Tongue (tissue), 2 donors: ENCODE data around the gene HYLS1. TPM values are rescaled to one million over a fixed set of nuclear protein-coding genes. Genes with fewer than 3 reads are reported as not detected.
"Not testable (repeated sequence)": the region's sequence is repeated elsewhere in the genome, so short reads cannot be mapped to it uniquely, and the experiment has no call there.

ENCODE experiments used
- DNase-seq: peaks from one replicate; pipeline ENCODE4 v3.0.0-alpha.2; 2015
- total RNA-seq: library from RNA; depleted of rRNA; stranded (reverse); fragments of >200 nt; gene quantifications from one replicate; pipeline ENCODE4 v1.2.3, GENCODE V29; 2014

HYLS1 gene
- total RNA-seq, 1 donor from 2014 or later: 4.6 TPM

DNA sequence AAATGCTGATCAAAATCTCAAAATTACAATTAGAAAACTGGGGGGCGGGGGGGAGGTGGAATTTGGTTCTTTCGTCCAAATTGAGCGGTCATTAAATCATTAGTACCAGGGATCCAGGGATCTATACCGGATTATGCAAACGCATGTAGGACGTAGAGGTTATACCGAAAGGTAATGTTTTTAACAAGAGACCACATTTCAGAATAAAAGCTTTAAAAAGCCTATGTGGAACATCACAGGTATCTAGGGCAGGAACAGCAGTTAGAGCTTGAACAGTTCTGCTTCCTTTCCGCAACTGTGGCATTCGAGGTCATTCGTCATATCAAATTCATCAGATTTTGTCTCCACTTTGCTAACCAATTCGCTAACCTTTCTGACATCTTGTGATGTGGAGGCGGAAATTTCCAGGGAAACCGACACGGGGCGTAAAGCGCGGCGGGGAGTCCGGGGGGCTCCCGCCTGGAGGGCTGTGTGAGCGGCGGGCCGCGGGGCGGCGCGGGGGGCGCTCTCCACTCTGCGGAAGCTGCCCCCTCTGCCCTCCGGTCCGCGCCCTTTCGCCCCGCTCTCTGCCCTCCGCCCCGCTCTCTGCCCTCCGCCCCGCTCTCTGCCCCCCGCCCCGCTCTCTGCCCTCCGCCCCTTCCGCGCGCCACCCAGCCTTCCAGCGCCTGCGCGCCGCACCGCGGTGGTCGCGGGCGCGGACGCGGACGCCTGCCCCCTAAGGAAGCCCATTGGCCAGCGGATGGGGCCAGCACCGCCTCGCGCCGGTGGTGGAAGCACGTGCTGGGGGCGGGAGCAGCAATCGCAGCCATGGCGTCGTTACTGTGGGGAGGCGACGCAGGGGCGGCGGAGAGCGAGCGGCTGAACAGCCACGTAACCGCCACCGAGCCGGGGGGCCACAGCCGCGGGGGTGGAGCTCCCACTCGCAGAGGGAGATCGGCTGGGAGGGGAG is 16.5 kb downstream of the HYLS1 start, which contains the start of gene DDX25:
DDX25 (plus strand) TSS at position 798 of the 949 bp plus-strand sequence; CDS start at position 808, 10 bp downstream.
- peak; percentile 52 for DNase-seq

- no peak for DNase-seq
Measured at GRCh38 chr11:125904678-125905077, 17.2 kb downstream of the HYLS1 start.

DNA sequence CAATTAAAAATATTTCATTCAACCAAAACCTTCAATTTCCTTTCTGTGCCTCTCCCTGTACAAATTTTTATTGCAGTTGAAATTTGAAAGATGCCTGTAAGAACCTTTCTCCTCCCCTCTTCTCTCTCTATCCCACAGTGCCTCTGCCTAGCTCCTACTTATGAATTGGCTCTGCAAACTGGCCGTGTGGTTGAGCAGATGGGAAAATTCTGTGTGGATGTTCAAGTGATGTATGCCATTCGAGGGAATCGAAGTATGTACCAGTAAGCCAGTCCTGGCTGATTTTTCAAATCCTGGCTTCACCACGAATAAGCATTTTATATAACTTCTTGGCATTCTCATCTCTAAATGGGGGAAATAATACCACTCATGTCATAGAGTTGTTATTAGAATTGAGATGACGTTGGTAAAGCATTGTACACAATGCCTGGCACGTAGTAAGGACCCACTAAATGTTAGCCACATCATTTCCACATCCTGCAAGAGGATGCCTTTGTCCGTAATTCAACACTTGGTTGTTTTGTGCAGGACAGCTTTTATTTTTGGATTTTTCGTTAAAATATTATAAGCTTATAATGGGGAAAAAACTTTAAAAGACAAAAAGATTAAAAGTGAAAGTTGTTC is 22.9 kb downstream of the HYLS1 start:
- no peak for DNase-seq

GRCh38 chr11:125914601-125915000 is 27.1 kb downstream of the HYLS1 start:
- DNase-seq: not testable (repeated sequence)

- DNase-seq: no peak
Measured at GRCh38 chr11:125916683-125917347, 29.3 kb downstream of the HYLS1 start.

DNA sequence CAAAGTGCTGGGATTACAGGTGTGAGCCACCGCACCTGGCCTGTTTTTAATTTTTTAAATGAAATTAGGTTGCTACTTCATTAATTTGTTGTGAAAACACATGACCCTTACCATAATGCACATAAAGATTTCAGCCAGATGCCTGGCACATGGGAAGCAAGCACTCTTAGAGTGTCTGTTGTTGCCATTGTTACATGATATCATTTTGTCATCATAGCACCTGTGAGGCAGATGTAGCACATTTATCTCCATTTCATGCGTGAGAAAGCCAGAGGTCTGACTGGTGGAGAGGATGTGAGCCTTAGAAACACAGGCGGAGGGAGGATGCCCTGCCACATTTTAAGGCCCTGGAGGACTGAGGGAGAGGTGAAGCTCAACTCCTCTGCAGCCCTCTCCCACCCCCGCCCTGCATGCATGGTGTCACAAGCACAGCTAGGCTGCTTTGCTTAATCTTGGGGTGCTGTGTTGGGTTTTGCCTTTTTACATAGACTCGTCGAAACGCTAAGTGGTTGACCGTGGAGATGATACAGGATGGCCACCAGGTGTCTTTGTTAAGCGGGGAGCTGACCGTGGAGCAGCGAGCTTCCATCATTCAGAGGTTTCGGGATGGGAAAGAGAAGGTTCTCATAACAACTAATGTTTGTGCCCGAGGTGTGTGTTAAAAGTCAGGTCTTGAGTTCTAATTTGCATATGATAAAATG is 30.8 kb downstream of the HYLS1 start:
- DNase-seq: peak; percentile 15

DNA sequence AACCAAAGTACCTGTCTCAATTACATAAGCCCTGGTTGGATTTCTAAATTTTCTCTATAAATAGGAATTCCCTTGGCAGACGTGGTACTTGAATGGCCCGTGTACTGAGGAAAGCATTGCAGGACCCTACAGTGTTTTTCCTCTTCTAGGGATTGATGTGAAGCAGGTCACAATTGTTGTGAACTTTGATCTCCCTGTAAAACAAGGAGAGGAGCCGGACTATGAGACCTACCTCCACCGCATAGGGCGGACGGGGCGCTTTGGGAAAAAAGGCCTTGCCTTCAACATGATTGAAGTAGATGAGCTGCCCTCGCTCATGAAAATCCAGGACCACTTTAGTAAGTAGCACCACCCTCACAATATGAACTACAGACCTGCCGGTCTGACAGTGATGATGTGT is 33.6 kb downstream of the HYLS1 start:
- no peak for DNase-seq

DNA sequence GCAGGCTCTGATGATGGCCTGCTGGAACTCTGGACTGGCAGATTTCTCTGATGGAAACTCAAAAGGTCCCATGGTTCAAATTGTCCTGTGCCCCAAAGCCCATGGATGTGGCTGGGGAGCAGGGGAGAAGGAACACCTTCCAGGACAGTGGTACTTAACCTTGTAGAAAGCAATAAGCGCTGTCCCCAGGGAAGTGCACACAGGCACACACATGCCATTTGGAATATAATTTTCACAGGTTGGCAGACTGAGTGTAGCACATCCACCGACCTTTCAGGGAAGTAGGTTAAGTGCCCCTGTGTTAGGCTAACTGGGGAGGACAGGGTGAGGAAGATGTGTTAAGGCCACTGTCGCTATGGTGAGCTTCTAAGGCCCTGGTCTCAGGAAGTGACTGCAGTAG is 34.7 kb downstream of the HYLS1 start:
- no peak for DNase-seq

- peak; percentile 94 for DNase-seq
Measured at GRCh38 chr11:125923012-125923579, 35.6 kb downstream of the HYLS1 start.

DNA sequence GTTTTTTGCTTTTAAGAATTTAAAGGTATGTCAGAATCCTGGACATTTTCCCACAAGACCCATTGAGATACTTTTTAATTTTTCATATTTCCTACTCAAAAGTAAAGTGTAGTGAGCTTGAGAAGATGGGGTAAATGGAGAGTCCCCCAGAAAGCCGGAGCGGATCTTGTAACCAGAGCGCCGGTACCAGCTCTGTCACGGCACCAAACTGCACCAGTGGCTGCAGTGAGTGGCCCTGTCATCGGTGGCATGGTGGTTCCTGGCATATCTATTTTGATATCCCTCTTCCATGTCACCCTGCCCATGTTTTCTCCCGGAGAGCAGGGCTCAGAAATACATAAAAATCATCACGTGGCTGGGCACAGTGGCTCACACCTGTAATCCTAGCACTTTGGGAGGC is 36.2 kb downstream of the HYLS1 start:
- no peak for DNase-seq

DNA sequence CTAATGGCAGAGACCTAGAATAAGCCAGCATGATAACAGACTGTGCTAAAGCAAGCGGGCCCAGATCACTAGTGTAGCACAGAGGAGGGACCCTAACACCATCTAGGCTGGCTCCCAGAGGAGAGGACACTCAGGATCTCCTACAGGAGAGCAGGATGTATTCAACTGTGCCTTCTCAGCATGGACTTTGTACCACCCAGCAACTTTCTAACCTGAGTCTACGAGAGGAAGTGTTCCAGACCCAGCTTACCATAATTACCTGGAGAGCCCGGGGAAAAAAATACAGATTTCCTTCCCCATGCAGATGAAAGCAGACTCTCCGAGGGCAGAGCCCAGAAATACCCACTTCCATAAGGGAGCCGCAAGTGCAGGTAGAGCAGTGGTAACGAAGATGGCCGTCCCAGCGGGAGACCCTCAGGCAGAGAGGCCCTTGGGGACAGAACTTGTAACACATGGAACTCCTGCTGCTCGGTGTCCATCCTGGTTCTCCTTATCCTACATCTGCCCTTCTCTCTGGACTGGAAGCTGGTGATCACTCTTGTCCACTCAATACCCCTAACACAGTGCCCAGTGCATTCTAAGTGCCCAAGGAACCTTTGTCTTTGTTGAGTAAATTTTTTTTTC is 37.0 kb downstream of the HYLS1 start:
- DNase-seq: no peak

- DNase-seq: peak; percentile 37
Measured at GRCh38 chr11:125925247-125925740, 37.8 kb downstream of the HYLS1 start.

GRCh38 chr11:125925804-125926203 is 38.3 kb downstream of the HYLS1 start:
- no peak for DNase-seq

DNA sequence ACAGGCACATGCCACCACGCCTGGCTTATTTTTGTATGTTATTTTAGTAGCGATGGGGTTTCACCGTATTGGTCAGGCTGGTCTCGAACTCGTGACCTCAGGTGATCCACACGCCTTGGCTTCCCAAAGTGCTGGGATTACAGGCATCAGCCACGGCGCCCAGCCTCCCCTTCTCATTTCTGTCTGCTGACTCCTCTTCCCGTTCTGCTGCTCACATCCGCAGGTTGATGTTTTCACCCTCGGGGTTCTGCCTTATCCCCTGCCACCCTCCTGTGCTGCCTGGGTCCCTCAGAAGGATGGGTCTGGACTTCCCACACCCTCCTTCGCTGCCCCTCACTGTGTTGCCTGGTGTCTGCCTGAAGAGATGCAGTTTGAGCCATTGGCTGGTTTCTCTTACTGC is 39.2 kb downstream of the HYLS1 start:
- no peak for DNase-seq

- no peak for DNase-seq
Measured at GRCh38 chr11:125929445-125930075, 42.1 kb downstream of the HYLS1 start.

- DNase-seq: no peak
Measured at GRCh38 chr11:125930076-125930450, 42.6 kb downstream of the HYLS1 start.

DNA sequence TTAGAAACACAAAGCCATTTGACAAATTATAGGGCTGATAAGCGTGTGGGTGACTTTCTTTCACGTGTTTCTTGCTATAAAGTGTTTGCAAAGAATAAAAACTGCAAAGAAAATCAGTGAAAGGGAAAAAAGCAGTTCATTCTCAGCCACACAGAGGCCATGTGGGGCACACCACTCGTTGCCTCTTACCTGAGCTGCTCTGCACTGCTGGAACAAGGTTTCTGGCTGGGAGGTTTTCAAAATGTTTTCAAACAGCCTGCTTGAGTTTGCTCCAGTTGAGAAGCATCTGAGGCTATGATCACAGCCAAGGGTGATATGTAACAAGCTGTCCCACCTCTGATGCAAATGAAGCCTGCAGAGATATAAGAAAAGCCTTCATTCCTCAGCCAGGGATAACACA is 43.6 kb downstream of the HYLS1 start:
- no peak for DNase-seq

DNA sequence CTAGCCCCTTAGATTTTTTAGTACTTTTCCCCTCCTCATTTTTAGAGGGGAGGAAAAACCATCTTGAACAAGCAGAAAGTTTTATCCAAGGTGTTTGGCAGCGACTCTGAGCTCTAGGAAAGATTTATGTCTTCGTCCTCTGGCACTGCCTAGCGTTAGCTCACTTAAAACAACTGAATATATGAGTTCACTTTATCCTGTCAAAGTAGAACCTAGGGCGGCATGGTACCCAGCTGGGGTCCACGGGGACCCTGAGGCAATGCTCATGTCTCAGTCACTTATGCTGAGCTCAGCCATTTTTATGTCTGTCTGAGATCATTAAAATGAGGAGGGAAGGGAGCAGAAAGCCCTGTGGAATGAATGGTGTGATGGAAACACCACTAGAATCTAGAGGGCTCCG is 44.2 kb downstream of the HYLS1 start:
- peak; percentile 57 for DNase-seq

DNA sequence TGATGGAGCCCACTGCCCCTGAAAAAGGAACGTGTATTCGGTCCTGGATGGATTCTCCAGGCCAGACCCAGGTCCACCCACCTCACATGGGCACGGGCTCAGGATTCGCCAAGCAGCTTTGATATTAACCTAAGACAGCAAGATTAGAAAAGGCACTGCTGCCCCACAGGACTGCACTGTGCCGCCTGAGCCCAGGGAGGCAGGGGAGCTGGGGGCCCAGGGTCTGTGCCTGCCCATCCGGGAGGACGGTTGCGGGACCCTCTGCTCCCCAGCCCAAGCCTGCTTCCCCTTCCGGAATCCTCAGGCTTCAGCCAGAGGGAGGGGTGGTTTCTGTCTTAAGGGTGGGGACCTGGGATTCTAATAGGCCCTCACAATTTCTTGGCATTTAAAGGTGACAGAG is 44.8 kb downstream of the HYLS1 start:
- DNase-seq: no peak

DNA sequence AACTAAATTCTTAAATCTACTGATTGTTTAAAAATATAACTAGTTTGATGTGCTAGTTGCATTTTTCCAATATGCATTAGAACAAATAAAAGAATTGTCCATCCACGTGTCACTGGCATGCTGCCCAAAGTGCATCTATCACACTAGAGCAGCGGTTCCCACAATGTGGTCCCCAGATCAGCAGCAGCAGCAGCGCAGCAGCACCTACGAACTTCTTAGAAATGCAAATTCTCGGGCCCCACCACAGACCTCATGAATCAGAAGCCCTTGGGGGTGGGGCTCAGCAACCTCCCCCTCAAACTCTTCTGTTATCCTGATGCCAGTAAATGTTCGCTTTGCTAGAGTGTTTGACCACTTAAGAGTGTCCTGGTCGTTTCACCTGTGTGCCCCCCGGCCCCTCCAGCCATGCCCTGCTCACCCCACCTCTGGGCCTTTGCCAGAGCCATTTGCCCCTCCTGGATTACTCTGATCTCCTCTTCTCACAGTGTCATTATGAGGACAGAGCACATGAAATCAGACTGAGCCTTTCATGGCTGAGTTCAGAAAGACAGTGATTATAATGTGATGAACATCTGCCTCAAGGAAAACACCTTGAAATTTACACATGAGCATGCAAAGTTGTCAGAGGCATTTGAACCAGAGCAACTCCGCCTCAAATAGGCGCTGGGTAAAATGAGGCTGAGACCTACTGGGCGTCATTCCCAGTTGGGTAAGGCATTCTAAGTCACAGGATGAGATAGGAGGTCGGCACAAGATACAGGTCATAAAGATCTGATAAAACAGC is 45.8 kb downstream of the HYLS1 start:
- no peak for DNase-seq
